ENCODE data around the gene RAD54L. TPM values are rescaled to one million over a fixed set of nuclear protein-coding genes. Genes with fewer than 3 reads are reported as not detected.
"Not testable (repeated sequence)": the region's sequence is repeated elsewhere in the genome, so short reads cannot be mapped to it uniquely, and the experiment has no call there.

RAD54L gene
- total RNA-seq, 6 donors from 2014 or later, result 0.78 to 2.4 (median 1.6) TPM; not detected in 2

DNA sequence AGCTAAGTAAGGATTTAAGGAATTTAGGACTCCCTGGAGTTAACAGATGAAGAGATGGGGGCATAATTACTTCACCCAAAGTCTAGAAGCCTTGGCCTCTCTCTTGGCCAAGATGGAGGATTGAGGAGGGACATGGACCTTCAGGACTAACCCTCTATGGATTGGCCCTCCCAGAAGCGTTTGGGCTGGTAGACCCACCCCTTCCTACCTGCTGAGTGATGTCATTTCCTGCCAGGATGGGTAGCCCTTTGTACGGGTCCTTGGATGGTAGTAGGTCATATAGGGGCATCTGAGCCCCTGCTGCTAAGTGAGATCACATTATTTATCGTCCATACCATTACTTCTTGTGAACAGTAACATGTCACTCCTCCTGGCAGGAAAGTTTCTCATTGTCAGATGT is 26.8 kb upstream of the RAD54L start:
- DNase-seq (no peak), ATAC-seq (ENCODE audit: low FRiP score in 2 of 2) (no peak)
- Histone ChIP-seq H3K36me3 (no peaks in the 10 kb centered on the region), H3K27ac (no peak overlapping the region), H3K27me3 (no peaks in the 10 kb centered on the region), H3K9me3 (no peaks in the 10 kb centered on the region), H3K4me1 (peaks cover 0 to 5% (median 0%) of the 10 kb centered on the region in 4 donors), H3K4me3 (no peak overlapping the region)
- 85 to 96% methylated on average over 3 of the region's 3 CpGs for WGBS, 2 donors
- TF ChIP-seq POLR2A (IDR thresholded peaks at IDR 0.05) (no peak), POLR2AphosphoS5 (IDR thresholded peaks at IDR 0.05) (no peak)

DNA sequence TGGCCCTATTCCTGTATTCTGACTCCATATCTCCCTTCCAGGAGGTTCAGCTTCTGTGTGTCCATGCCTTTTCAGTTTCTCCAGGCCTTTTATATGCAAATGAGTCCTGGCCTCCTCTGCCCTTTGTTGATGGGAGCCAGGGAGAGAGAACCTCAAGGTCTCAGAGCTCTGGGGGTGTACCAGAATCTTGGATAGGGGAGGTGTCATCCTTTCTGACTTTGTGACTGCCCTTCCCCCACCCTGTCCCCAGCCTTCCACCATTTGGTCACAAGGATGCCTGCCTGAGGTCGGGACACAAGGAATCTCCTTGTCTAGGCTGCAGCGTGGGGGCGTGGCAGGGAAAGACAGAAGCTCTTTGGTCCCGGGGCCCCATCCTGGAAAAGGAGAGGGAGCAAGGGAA is 25.8 kb upstream of the RAD54L start:
- WGBS, 2 donors, result 65 to 75% methylated on average over 4 of the region's 4 CpGs
- no peaks in the 10 kb centered on the region for H3K27me3 ChIP-seq
- no peak overlapping the region for H3K27ac ChIP-seq
- ATAC-seq (ENCODE audit: low FRiP score in 2 of 2), result no peak
- DNase-seq, result no peak
- no peak overlapping the region for H3K4me3 ChIP-seq
- H3K9me3 ChIP-seq, result no peaks in the 10 kb centered on the region
- no peaks in the 10 kb centered on the region for H3K36me3 ChIP-seq
- TF ChIP-seq POLR2AphosphoS5 (IDR thresholded peaks at IDR 0.05) (no peak), POLR2A (IDR thresholded peaks at IDR 0.05) (no peak), EP300 (IDR thresholded peaks at IDR 0.05) (no peak)
- TF ChIP-seq, protein P1, sequence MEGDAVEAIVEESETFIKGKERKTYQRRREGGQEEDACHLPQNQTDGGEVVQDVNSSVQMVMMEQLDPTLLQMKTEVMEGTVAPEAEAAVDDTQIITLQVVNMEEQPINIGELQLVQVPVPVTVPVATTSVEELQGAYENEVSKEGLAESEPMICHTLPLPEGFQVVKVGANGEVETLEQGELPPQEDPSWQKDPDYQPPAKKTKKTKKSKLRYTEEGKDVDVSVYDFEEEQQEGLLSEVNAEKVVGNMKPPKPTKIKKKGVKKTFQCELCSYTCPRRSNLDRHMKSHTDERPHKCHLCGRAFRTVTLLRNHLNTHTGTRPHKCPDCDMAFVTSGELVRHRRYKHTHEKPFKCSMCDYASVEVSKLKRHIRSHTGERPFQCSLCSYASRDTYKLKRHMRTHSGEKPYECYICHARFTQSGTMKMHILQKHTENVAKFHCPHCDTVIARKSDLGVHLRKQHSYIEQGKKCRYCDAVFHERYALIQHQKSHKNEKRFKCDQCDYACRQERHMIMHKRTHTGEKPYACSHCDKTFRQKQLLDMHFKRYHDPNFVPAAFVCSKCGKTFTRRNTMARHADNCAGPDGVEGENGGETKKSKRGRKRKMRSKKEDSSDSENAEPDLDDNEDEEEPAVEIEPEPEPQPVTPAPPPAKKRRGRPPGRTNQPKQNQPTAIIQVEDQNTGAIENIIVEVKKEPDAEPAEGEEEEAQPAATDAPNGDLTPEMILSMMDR (IDR thresholded peaks at IDR 0.05), result no peak
- H3K4me1 ChIP-seq, result peaks cover 0 to 5% (median 0%) of the 10 kb centered on the region in 4 donors

DNA sequence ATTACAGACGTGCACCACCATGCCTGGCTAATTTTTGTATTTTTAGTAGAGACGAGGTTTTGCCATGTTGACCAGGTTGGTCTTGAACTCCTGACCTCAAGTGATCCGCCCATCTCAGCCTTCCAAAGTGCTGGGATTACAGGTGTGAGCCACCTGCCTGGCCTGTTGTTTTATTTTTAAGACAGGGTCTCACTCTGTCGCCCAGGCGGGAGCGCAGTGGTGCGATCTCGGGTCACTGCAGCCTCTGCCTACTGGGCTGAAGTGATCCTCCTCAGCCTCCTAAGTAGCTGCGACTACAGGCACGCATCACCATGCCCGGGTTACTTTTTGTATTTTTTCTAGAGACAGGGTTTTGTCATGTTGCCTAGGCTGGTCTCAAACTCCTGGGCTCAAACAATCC is 24.5 kb upstream of the RAD54L start:
- H3K4me1 ChIP-seq; H3K9me3 ChIP-seq; H3K27me3 ChIP-seq; H3K36me3 ChIP-seq; H3K27ac ChIP-seq; H3K4me3 ChIP-seq; ATAC-seq (ENCODE audit: low FRiP score in 2 of 2): not testable (repeated sequence)
- DNase-seq, result peak in 1 of 2 donors; percentile 50
- 78 to 89% methylated on average over 11 of the region's 11 CpGs for WGBS, 2 donors

DNA sequence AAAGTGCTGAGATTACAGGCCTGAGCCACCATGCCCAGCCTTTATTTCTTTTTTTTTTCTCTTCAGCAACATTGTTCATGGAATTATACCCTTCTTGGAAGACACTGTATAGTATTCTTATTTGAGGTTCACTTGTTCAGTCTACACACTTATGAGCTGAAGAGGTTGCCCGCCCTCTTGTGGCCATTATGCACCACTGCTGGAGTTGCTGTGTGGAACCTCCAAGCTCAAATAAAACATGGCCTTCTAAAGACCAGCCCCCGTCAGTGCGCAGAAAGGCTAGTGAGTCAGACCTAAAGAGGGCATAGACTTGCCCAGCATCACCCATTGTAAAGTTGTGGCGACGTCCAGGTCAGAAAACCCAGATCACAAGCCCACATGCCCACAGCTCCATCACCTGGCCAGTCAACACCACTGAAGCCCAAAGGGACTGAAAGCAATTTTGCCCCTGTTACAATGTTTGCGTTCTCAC is 24.1 kb upstream of the RAD54L start:
- ATAC-seq (ENCODE audit: low FRiP score in 2 of 2), result peak; percentile 80 to 91
- TF ChIP-seq EP300 (IDR thresholded peaks at IDR 0.05) (no peak), POLR2AphosphoS5 (IDR thresholded peaks at IDR 0.05) (no peak), POLR2A (IDR thresholded peaks at IDR 0.05) (no peak)
- TF ChIP-seq, protein P1 (IDR thresholded peaks at IDR 0.05), result peak; percentile 80 to 90 (median 85)

DNA sequence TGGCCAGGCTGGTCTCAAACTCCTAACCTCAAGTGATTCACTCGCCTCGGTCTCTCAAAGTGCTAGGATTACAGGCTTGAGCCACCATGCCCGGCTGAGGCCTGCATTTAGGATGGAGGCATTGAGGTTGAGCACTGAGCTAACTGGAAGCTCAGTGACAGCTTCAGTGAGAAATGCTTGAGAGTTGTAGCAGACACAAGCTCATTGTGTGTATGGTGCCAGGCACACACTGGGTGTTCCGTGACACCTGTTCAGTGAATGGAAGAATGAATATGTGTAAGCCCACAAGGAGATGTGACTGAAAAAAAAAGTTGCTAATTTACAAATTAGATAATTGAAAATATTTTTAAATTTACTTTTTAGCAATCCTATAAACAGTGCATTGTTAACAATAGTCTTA is 22.6 kb upstream of the RAD54L start:
- Histone ChIP-seq H3K27me3 (no peaks in the 10 kb centered on the region), H3K36me3 (no peaks in the 10 kb centered on the region), H3K4me3 (no peak overlapping the region), H3K4me1 (peaks cover 0 to 5% (median 0%) of the 10 kb centered on the region in 4 donors), H3K9me3 (no peaks in the 10 kb centered on the region), H3K27ac (no peak overlapping the region)
- 86 to 98% methylated on average over 3 to 4 of the region's 4 CpGs for WGBS, 2 donors
- TF ChIP-seq POLR2AphosphoS5 (IDR thresholded peaks at IDR 0.05) (no peak), EP300 (IDR thresholded peaks at IDR 0.05) (no peak), POLR2A (IDR thresholded peaks at IDR 0.05) (no peak)
- TF ChIP-seq, protein P1 (IDR thresholded peaks at IDR 0.05), result no peak
- DNase-seq (no peak), ATAC-seq (ENCODE audit: low FRiP score in 2 of 2) (no peak)

More for the DNA sequence above, 24.1 kb upstream of the RAD54L start:
- peak in 1 of 2 donors; percentile 78 for DNase-seq
- no peaks in the 10 kb centered on the region for H3K9me3 ChIP-seq
- no peak overlapping the region for H3K27ac ChIP-seq
- 15 to 28% methylated on average over 4 to 6 of the region's 6 CpGs for WGBS, 2 donors
- H3K4me1 ChIP-seq, result peaks cover 0 to 5% (median 0%) of the 10 kb centered on the region in 4 donors
- H3K4me3 ChIP-seq, result no peak overlapping the region
- no peaks in the 10 kb centered on the region for H3K36me3 ChIP-seq
- no peaks in the 10 kb centered on the region for H3K27me3 ChIP-seq

DNA sequence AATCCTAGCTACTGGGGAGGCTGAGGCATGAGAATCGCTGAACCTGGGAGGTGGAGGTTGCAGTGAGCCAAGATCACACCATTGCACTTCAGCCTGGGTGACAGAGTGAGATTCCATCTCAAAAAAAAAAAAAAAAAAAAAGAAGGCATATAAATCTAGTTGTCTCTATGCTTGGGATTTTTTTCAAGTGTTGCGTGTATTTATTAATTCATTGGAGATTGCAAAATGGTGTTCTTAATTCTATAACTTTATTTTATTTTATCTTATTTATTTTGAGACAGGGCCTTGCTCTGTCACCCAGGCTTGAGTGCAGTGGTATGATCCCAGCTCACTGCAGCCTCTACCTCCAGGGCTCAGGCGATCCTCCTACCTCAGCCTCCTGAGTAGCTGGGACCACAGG is 16.3 kb upstream of the RAD54L start:
- H3K4me3 ChIP-seq; H3K27me3 ChIP-seq; H3K4me1 ChIP-seq; H3K27ac ChIP-seq; DNase-seq; ATAC-seq (ENCODE audit: low FRiP score in 2 of 2); H3K9me3 ChIP-seq; H3K36me3 ChIP-seq: not testable (repeated sequence)
- 93 to 94% methylated on average over 3 of the region's 3 CpGs for WGBS, 2 donors
